ENCODE data around the gene NRXN3. TPM values are rescaled to one million over a fixed set of nuclear protein-coding genes. Genes with fewer than 3 reads are reported as not detected.

NRXN3 gene
- total and polyA plus RNA-seq, 4 donors, result 1.5 to 16.6 (median 7.7) TPM

GRCh38 chr14:79413734-79414428 is 1243.7 kb downstream of the NRXN3 start:
- H3K27ac ChIP-seq (ENCODE audit: low read depth in 1 of 2, low read length in 2 of 2), result no peak overlapping the region
- no peak for DNase-seq
- ATAC-seq (ENCODE audit: low FRiP score), result no peak
- intact Hi-C loops (cut with DNase I), result no loop called here
- no peaks in the 10 kb centered on the region for H3K36me3 ChIP-seq (ENCODE audit: control insufficient read depth in 1 of 2, insufficient read depth in 2 of 2, low read length in 1 of 2)
- peaks cover 0 to 1% of the 10 kb centered on the region in 2 donors for H3K4me1 ChIP-seq (ENCODE audit: control insufficient read depth in 1 of 2, insufficient read depth in 2 of 2, low read length in 2 of 2)
- H3K27me3 ChIP-seq (ENCODE audit: control insufficient read depth in 1 of 2, insufficient read depth in 2 of 2, low read length in 1 of 2), result no peaks in the 10 kb centered on the region
- 79 to 80% methylated on average over 4 of the region's 4 CpGs for WGBS, 2 donors
- no peaks in the 10 kb centered on the region for H3K9me3 ChIP-seq (ENCODE audit: control insufficient read depth, low read length)
- no peak overlapping the region for H3K4me3 ChIP-seq (ENCODE audit: low read length in 2 of 2)

DNA sequence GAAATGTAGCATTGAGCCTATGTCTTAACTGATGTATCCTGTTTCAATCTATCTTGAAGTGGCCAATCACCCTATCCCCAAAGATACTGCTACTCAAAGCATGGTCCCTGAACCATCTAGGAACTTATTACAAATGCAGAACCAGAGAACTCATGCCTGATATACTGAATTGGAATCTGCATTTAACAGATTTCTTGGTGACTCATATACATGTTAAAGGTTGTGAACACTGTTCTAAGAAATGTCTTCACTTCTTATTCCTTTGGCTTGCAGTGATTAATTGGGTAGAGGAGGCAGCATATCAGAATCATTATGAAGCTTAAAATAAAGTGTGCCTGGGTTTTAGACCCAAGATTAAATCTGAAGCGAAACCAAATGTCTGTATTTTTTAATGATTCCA is 1245.6 kb downstream of the NRXN3 start:
- peaks cover 0 to 1% of the 10 kb centered on the region in 2 donors for H3K4me1 ChIP-seq (ENCODE audit: control insufficient read depth in 1 of 2, insufficient read depth in 2 of 2, low read length in 2 of 2)
- no peak for ATAC-seq (ENCODE audit: low FRiP score)

GRCh38 chr14:79417961-79418360 is 1247.8 kb downstream of the NRXN3 start:
- Histone ChIP-seq H3K4me3 (ENCODE audit: low read length in 2 of 2) (no peak overlapping the region), H3K36me3 (ENCODE audit: control insufficient read depth in 1 of 2, insufficient read depth in 2 of 2, low read length in 1 of 2) (no peaks in the 10 kb centered on the region), H3K4me1 (ENCODE audit: control insufficient read depth in 1 of 2, insufficient read depth in 2 of 2, low read length in 2 of 2) (peaks cover 0 to 1% of the 10 kb centered on the region in 2 donors), H3K9me3 (ENCODE audit: control insufficient read depth, low read length) (no peaks in the 10 kb centered on the region), H3K27ac (ENCODE audit: low read depth in 1 of 2, low read length in 2 of 2) (no peak overlapping the region), H3K27me3 (ENCODE audit: control insufficient read depth in 1 of 2, insufficient read depth in 2 of 2, low read length in 1 of 2) (no peaks in the 10 kb centered on the region)
- ATAC-seq (ENCODE audit: low FRiP score) (no peak), DNase-seq (no peak)
- WGBS, 2 donors, result 77 to 79% methylated on average over 2 of the region's 2 CpGs
- intact Hi-C loops (cut with DNase I), result no loop called here

More for the DNA sequence above, 1245.6 kb downstream of the NRXN3 start:
- H3K36me3 ChIP-seq (ENCODE audit: control insufficient read depth in 1 of 2, insufficient read depth in 2 of 2, low read length in 1 of 2), result no peaks in the 10 kb centered on the region
- no peak for DNase-seq
- intact Hi-C loops (cut with DNase I), result no loop called here
- no peaks in the 10 kb centered on the region for H3K9me3 ChIP-seq (ENCODE audit: control insufficient read depth, low read length)
- H3K27ac ChIP-seq (ENCODE audit: low read depth in 1 of 2, low read length in 2 of 2), result no peak overlapping the region
- no peaks in the 10 kb centered on the region for H3K27me3 ChIP-seq (ENCODE audit: control insufficient read depth in 1 of 2, insufficient read depth in 2 of 2, low read length in 1 of 2)
- H3K4me3 ChIP-seq (ENCODE audit: low read length in 2 of 2), result no peak overlapping the region
- WGBS, 2 donors, result 88 to 90% methylated on average over 1 of the region's 1 CpG

GRCh38 chr14:79418649-79419415 is 1248.7 kb downstream of the NRXN3 start:
- H3K4me3 ChIP-seq (ENCODE audit: low read length in 2 of 2), result no peak overlapping the region
- intact Hi-C loops (cut with DNase I), result no loop called here
- H3K27ac ChIP-seq (ENCODE audit: low read depth in 1 of 2, low read length in 2 of 2), result no peak overlapping the region
- H3K27me3 ChIP-seq (ENCODE audit: control insufficient read depth in 1 of 2, insufficient read depth in 2 of 2, low read length in 1 of 2), result no peaks in the 10 kb centered on the region
- DNase-seq, result no peak
- no peaks in the 10 kb centered on the region for H3K4me1 ChIP-seq (ENCODE audit: control insufficient read depth in 1 of 2, insufficient read depth in 2 of 2, low read length in 2 of 2)
- no peaks in the 10 kb centered on the region for H3K9me3 ChIP-seq (ENCODE audit: control insufficient read depth, low read length)
- WGBS, 2 donors, result 71 to 77% methylated on average over 5 of the region's 5 CpGs
- H3K36me3 ChIP-seq (ENCODE audit: control insufficient read depth in 1 of 2, insufficient read depth in 2 of 2, low read length in 1 of 2), result no peaks in the 10 kb centered on the region
- ATAC-seq (ENCODE audit: low FRiP score), result no peak

DNA sequence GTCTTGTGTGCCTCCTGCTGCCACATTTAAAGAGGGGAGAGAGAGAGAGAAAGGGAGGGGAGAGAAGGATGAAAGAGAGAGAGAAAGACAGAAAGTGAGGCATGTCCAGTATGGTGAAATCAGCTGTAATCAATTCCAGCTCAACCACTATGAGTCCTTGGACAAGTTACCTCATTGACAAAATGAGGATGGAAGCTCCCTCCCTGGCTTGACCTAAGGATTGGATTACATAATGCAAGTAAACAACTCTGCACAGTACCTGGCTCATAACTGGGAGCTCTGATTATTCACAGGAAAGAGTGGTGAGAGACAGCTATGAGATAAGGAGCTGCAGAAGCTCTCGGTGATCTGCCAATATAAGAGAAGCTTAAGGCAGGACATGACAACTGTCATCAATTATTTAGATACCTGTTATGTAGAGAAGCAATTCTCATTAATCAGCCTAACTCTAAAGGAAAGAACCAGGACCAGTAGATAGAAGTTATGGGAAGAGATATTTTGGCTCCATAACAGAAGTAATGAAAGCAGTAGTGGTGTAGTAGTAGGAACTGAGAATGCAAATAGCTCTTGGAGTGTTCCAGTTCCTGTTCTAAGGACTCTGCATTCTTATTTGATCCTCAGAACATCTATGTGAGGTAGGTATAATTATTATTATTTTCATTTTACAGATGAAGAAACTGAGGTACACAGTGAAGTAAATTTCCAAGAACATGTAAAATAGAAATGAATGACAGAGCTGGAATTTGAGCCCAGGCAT is 1249.6 kb downstream of the NRXN3 start:
- 85 to 88% methylated on average over 1 of the region's 1 CpG for WGBS, 2 donors
- intact Hi-C loops (cut with DNase I), result no loop called here
- no peak for DNase-seq
- Histone ChIP-seq H3K36me3 (ENCODE audit: control insufficient read depth in 1 of 2, insufficient read depth in 2 of 2, low read length in 1 of 2) (no peaks in the 10 kb centered on the region), H3K27me3 (ENCODE audit: control insufficient read depth in 1 of 2, insufficient read depth in 2 of 2, low read length in 1 of 2) (no peaks in the 10 kb centered on the region), H3K27ac (ENCODE audit: low read depth in 1 of 2, low read length in 2 of 2) (no peak overlapping the region), H3K9me3 (ENCODE audit: control insufficient read depth, low read length) (no peaks in the 10 kb centered on the region), H3K4me1 (ENCODE audit: control insufficient read depth in 1 of 2, insufficient read depth in 2 of 2, low read length in 2 of 2) (no peaks in the 10 kb centered on the region), H3K4me3 (ENCODE audit: low read length in 2 of 2) (no peak overlapping the region)
- no peak for ATAC-seq (ENCODE audit: low FRiP score)

- Histone ChIP-seq H3K36me3 (ENCODE audit: control insufficient read depth in 1 of 2, insufficient read depth in 2 of 2, low read length in 1 of 2) (no peaks in the 10 kb centered on the region), H3K27me3 (ENCODE audit: control insufficient read depth in 1 of 2, insufficient read depth in 2 of 2, low read length in 1 of 2) (no peaks in the 10 kb centered on the region), H3K27ac (ENCODE audit: low read depth in 1 of 2, low read length in 2 of 2) (no peak overlapping the region), H3K9me3 (ENCODE audit: control insufficient read depth, low read length) (no peaks in the 10 kb centered on the region), H3K4me3 (ENCODE audit: low read length in 2 of 2) (no peak overlapping the region), H3K4me1 (ENCODE audit: control insufficient read depth in 1 of 2, insufficient read depth in 2 of 2, low read length in 2 of 2) (no peaks in the 10 kb centered on the region)
- WGBS, 2 donors, result 33 to 36% methylated on average over 2 of the region's 2 CpGs
- no peak for ATAC-seq (ENCODE audit: low FRiP score)
- DNase-seq, result no peak
- intact Hi-C loops (cut with DNase I), result no loop called here
Measured at GRCh38 chr14:79420725-79421124, 1250.6 kb downstream of the NRXN3 start.

DNA sequence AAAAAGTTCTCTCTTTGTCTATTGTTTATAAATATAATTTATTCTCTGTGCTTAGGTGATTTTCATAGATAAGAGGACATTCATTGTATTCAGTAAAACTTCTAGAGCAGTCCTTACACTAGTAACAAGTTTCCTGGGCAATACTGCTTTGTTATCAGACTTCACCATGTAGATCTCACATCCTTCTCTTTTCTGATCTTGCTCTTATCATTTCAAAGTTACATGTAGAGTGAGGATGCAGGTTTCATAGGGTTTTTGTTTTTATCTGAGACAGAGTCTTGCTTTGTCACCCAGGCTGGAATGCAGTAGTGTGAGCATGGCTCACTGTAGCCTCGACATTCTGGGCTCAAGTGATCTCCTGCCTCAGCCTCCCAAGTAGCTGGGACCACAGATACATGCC is 1251.6 kb downstream of the NRXN3 start:
- Histone ChIP-seq H3K27ac (ENCODE audit: low read depth in 1 of 2, low read length in 2 of 2) (no peak overlapping the region), H3K4me1 (ENCODE audit: control insufficient read depth in 1 of 2, insufficient read depth in 2 of 2, low read length in 2 of 2) (no peaks in the 10 kb centered on the region), H3K27me3 (ENCODE audit: control insufficient read depth in 1 of 2, insufficient read depth in 2 of 2, low read length in 1 of 2) (no peaks in the 10 kb centered on the region), H3K9me3 (ENCODE audit: control insufficient read depth, low read length) (no peaks in the 10 kb centered on the region), H3K4me3 (ENCODE audit: low read length in 2 of 2) (no peak overlapping the region), H3K36me3 (ENCODE audit: control insufficient read depth in 1 of 2, insufficient read depth in 2 of 2, low read length in 1 of 2) (no peaks in the 10 kb centered on the region)
- DNase-seq (no peak), ATAC-seq (ENCODE audit: low FRiP score) (no peak)
- intact Hi-C loops (cut with DNase I), result no loop called here
- 82 to 100% methylated on average over 1 of the region's 1 CpG for WGBS, 2 donors

DNA sequence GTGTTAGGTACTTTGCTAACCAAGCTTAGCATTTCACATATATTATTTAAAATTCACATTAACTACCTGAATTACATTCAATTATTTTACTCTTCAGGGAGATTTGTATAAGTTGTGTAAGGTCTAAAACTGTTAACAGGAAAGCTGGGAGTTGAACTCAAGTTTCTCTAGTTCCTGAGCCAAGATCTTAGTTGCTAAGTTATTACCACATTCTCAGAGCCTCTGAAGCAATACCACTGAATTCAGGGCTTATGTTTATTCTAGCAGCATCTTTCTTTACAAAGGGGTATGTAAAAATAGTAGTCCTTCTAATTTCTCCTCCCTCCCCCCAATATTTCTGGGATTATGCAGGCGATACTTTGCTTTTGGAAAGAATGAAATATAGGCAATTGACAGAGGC is 1254.3 kb downstream of the NRXN3 start:
- H3K36me3 ChIP-seq (ENCODE audit: control insufficient read depth in 1 of 2, insufficient read depth in 2 of 2, low read length in 1 of 2), result no peaks in the 10 kb centered on the region
- intact Hi-C loops (cut with DNase I), result no loop called here
- H3K4me1 ChIP-seq (ENCODE audit: control insufficient read depth in 1 of 2, insufficient read depth in 2 of 2, low read length in 2 of 2), result no peaks in the 10 kb centered on the region
- no peaks in the 10 kb centered on the region for H3K27me3 ChIP-seq (ENCODE audit: control insufficient read depth in 1 of 2, insufficient read depth in 2 of 2, low read length in 1 of 2)
- no peak overlapping the region for H3K4me3 ChIP-seq (ENCODE audit: low read length in 2 of 2)
- H3K27ac ChIP-seq (ENCODE audit: low read depth in 1 of 2, low read length in 2 of 2), result no peak overlapping the region
- H3K9me3 ChIP-seq (ENCODE audit: control insufficient read depth, low read length), result no peaks in the 10 kb centered on the region
- no peak for DNase-seq
- 81 to 88% methylated on average over 1 of the region's 1 CpG for WGBS, 2 donors
- no peak for ATAC-seq (ENCODE audit: low FRiP score)
